D721Med (cell line): Measurements from ENCODE around the gene MYO15B.

ENCODE experiments used
- DNase-seq: peaks from one replicate; pipeline ENCODE4 v3.0.0; 2011; ENCODE audit warnings: low spot score; ENCODE audit not compliant: insufficient read length
- FAIRE-seq: peaks from 2 replicates; lab custom pipeline; 2011; peaks lifted over from hg19 to GRCh38; lab: Jason Lieb, UNC
- CTCF ChIP-seq: IDR thresholded peaks from 2 replicates; pipeline ENCODE4 v1.5.1; 2012; ENCODE audit warnings: mild to moderate bottlenecking, control low read depth; ENCODE audit not compliant: insufficient read depth; ENCODE audit errors: missing control alignments

The MYO15B gene

GRCh38 chr17:75546181-75546580 lies 41.4 kb upstream of the MYO15B start:
- TF ChIP-seq CTCF: no peak
- FAIRE-seq (no peak), DNase-seq (no peak)

GRCh38 chr17:75547091-75547490 lies 40.5 kb upstream of the MYO15B start:
- no peak for TF ChIP-seq CTCF
- DNase-seq (no peak), FAIRE-seq (no peak)

GRCh38 chr17:75548813-75549212 lies 38.8 kb upstream of the MYO15B start:
- FAIRE-seq: no peak
- DNase-seq: no peak

GRCh38 chr17:75549246-75550138 lies 38.1 kb upstream of the MYO15B start:
- DNase-seq (no peak), FAIRE-seq (no peak)
- no peak for TF ChIP-seq CTCF

More at GRCh38 chr17:75548813-75549212, 38.8 kb upstream of the MYO15B start:
- TF ChIP-seq CTCF: no peak

GRCh38 chr17:75550139-75550465 lies 37.5 kb upstream of the MYO15B start:
- FAIRE-seq (no peak), DNase-seq (no peak)
- TF ChIP-seq CTCF: no peak

GRCh38 chr17:75551266-75551665 lies 36.3 kb upstream of the MYO15B start:
- FAIRE-seq (no peak), DNase-seq (no peak)
- TF ChIP-seq CTCF: no peak
